K562 (cell line): ENCODE measurements around the gene ALS2CL. TPM values are rescaled to one million over a fixed set of nuclear protein-coding genes. Genes with fewer than 3 reads are reported as not detected.

Source experiments
- polyA plus RNA-seq, 8 experiments: library from polyadenylated mRNA; depleted of rRNA in 4 of 8; stranded (reverse) in 5 of 8; unstranded in 3 of 8; fragments of >200 nt; fragmentation: Nextera tagmentation in 2 of 8; fragmentation: Illumina TruSeq in 1 of 8; extraction: Ambion mirVana in 2 of 8; extraction: Trizol in 1 of 8; gene quantifications; 2 replicates each; pipeline versions ENCODE4 v1.2.1 to v1.2.3, GENCODE V29; 2011 to 2014; ENCODE audit warnings: inconsistent platforms in 1 of 8, missing spikeins in 1 of 8
- small RNA-seq: library from RNA; depleted of rRNA; stranded (forward); fragments of <200 nt; gene quantifications from one replicate; pipeline ENCODE3, GENCODE V24; 2014
- total RNA-seq, 7 experiments: library from RNA; depleted of rRNA in 6 of 7; stranded (reverse); fragments of >200 nt in 6 of 7; fragmentation: Illumina TruSeq in 2 of 7; extraction: Trizol in 2 of 7; gene quantifications; 2 replicates each; pipeline versions ENCODE4 v1.2.1 to v1.2.3, GENCODE V29; 2011 to 2021; ENCODE audit warnings: low replicate concordance in 1 of 7

The ALS2CL gene
- total and polyA plus RNA-seq, 9 of the 15 experiments (the other 6 are each of a cell fraction or from before 2014, with no cell fraction given): 0.03 to 0.13 (median 0.05) TPM; not detected in 3

Small RNA genes within 50 kb of the gene (small RNA-seq; reads per million reads assigned to genes)
- not detected for gene RF00591

Other genes starting within 250 kb of the ALS2CL start
Only the 7 nearest of the 8 such genes appear.
- not detected in 2 replicates for gene RTP3, start 195.7 kb downstream of the ALS2CL start, total RNA-seq (2014; rRNA removed)
- not detected in 2 replicates for gene RTP3, start 195.7 kb downstream of the ALS2CL start, total RNA-seq (2014; rRNA removed; fragmentation: Illumina TruSeq; extraction: Trizol)
- not detected in 2 replicates for gene RTP3, start 195.7 kb downstream of the ALS2CL start, total RNA-seq (2015; rRNA removed; fragmentation: Illumina TruSeq; extraction: Trizol)
- gene RTP3, start 195.7 kb downstream of the ALS2CL start, total RNA-seq (2021): not detected in 2 replicates
- gene RTP3, start 195.7 kb downstream of the ALS2CL start, polyA plus RNA-seq (2011; rRNA removed): not detected in 2 replicates
- gene RTP3, start 195.7 kb downstream of the ALS2CL start, polyA plus RNA-seq (2014; fragmentation: Illumina TruSeq; extraction: Trizol): not detected in 2 replicates
- gene RTP3, start 195.7 kb downstream of the ALS2CL start, polyA plus RNA-seq (2014; fragmentation: Nextera tagmentation; extraction: Ambion mirVana): not detected
- gene RTP3, start 195.7 kb downstream of the ALS2CL start, polyA plus RNA-seq (2014; rRNA removed): not detected in 2 replicates
- not detected in 2 replicates for gene LRRC2, start 127.4 kb downstream of the ALS2CL start, total RNA-seq (2014; rRNA removed)
- gene LRRC2, start 127.4 kb downstream of the ALS2CL start, total RNA-seq (2014; rRNA removed; fragmentation: Illumina TruSeq; extraction: Trizol): not detected in 2 replicates
- 0.04 TPM in 1 of 2 replicates, not detected in the other for gene LRRC2, start 127.4 kb downstream of the ALS2CL start, total RNA-seq (2015; rRNA removed; fragmentation: Illumina TruSeq; extraction: Trizol)
- gene LRRC2, start 127.4 kb downstream of the ALS2CL start, total RNA-seq (2021): not detected in 2 replicates
- 0.04 and 0.07 TPM in 2 replicates for gene LRRC2, start 127.4 kb downstream of the ALS2CL start, polyA plus RNA-seq (2011; rRNA removed)
- 0.01 TPM in 1 of 2 replicates, not detected in the other for gene LRRC2, start 127.4 kb downstream of the ALS2CL start, polyA plus RNA-seq (2014; fragmentation: Illumina TruSeq; extraction: Trizol)
- under 1 TPM in 1 of 2 experiments, not detected in 1; 0.04 TPM for gene LRRC2, start 127.4 kb downstream of the ALS2CL start, polyA plus RNA-seq (2014; fragmentation: Nextera tagmentation; extraction: Ambion mirVana)
- gene LRRC2, start 127.4 kb downstream of the ALS2CL start, polyA plus RNA-seq (2014; rRNA removed): 0.01 TPM in 1 of 2 replicates, not detected in the other
- gene FAM240A, start 81.2 kb downstream of the ALS2CL start, total RNA-seq (2014; rRNA removed): not detected in 2 replicates
- gene FAM240A, start 81.2 kb downstream of the ALS2CL start, total RNA-seq (2014; rRNA removed; fragmentation: Illumina TruSeq; extraction: Trizol): not detected in 2 replicates
- not detected in 2 replicates for gene FAM240A, start 81.2 kb downstream of the ALS2CL start, total RNA-seq (2015; rRNA removed; fragmentation: Illumina TruSeq; extraction: Trizol)
- not detected in 2 replicates for gene FAM240A, start 81.2 kb downstream of the ALS2CL start, total RNA-seq (2021)
- not detected in 2 replicates for gene FAM240A, start 81.2 kb downstream of the ALS2CL start, polyA plus RNA-seq (2011; rRNA removed)
- gene FAM240A, start 81.2 kb downstream of the ALS2CL start, polyA plus RNA-seq (2014; fragmentation: Illumina TruSeq; extraction: Trizol): not detected in 2 replicates
- not detected for gene FAM240A, start 81.2 kb downstream of the ALS2CL start, polyA plus RNA-seq (2014; fragmentation: Nextera tagmentation; extraction: Ambion mirVana)
- gene FAM240A, start 81.2 kb downstream of the ALS2CL start, polyA plus RNA-seq (2014; rRNA removed): not detected in 2 replicates
- gene TMIE, start 7.7 kb upstream of the ALS2CL start, total RNA-seq (2014; rRNA removed): not detected in 2 replicates
- not detected in 2 replicates for gene TMIE, start 7.7 kb upstream of the ALS2CL start, total RNA-seq (2014; rRNA removed; fragmentation: Illumina TruSeq; extraction: Trizol)
- not detected in 2 replicates for gene TMIE, start 7.7 kb upstream of the ALS2CL start, total RNA-seq (2015; rRNA removed; fragmentation: Illumina TruSeq; extraction: Trizol)
- not detected in 2 replicates for gene TMIE, start 7.7 kb upstream of the ALS2CL start, total RNA-seq (2021)
- gene TMIE, start 7.7 kb upstream of the ALS2CL start, polyA plus RNA-seq (2011; rRNA removed): not detected in 2 replicates
- gene TMIE, start 7.7 kb upstream of the ALS2CL start, polyA plus RNA-seq (2014; fragmentation: Illumina TruSeq; extraction: Trizol): not detected in 2 replicates
- gene TMIE, start 7.7 kb upstream of the ALS2CL start, polyA plus RNA-seq (2014; fragmentation: Nextera tagmentation; extraction: Ambion mirVana): not detected
- not detected in 2 replicates for gene TMIE, start 7.7 kb upstream of the ALS2CL start, polyA plus RNA-seq (2014; rRNA removed)
- not detected in 2 replicates for gene PRSS50, start 24.2 kb upstream of the ALS2CL start, total RNA-seq (2014; rRNA removed)
- not detected in 2 replicates for gene PRSS50, start 24.2 kb upstream of the ALS2CL start, total RNA-seq (2014; rRNA removed; fragmentation: Illumina TruSeq; extraction: Trizol)
- not detected in 2 replicates for gene PRSS50, start 24.2 kb upstream of the ALS2CL start, total RNA-seq (2015; rRNA removed; fragmentation: Illumina TruSeq; extraction: Trizol)
- gene PRSS50, start 24.2 kb upstream of the ALS2CL start, total RNA-seq (2021): not detected in 2 replicates
- gene PRSS50, start 24.2 kb upstream of the ALS2CL start, polyA plus RNA-seq (2011; rRNA removed): not detected in 2 replicates
- gene PRSS50, start 24.2 kb upstream of the ALS2CL start, polyA plus RNA-seq (2014; fragmentation: Illumina TruSeq; extraction: Trizol): not detected in 2 replicates
- under 1 TPM in 1 of 2 experiments, not detected in 1; 0.01 TPM for gene PRSS50, start 24.2 kb upstream of the ALS2CL start, polyA plus RNA-seq (2014; fragmentation: Nextera tagmentation; extraction: Ambion mirVana)
- gene PRSS50, start 24.2 kb upstream of the ALS2CL start, polyA plus RNA-seq (2014; rRNA removed): not detected in 2 replicates
- gene MYL3, start 169.8 kb upstream of the ALS2CL start, total RNA-seq (2014; rRNA removed): 0.14 TPM in 1 of 2 replicates, not detected in the other
- not detected in 2 replicates for gene MYL3, start 169.8 kb upstream of the ALS2CL start, total RNA-seq (2014; rRNA removed; fragmentation: Illumina TruSeq; extraction: Trizol)
- not detected in 2 replicates for gene MYL3, start 169.8 kb upstream of the ALS2CL start, total RNA-seq (2015; rRNA removed; fragmentation: Illumina TruSeq; extraction: Trizol)
- gene MYL3, start 169.8 kb upstream of the ALS2CL start, total RNA-seq (2021): not detected in 2 replicates
- gene MYL3, start 169.8 kb upstream of the ALS2CL start, polyA plus RNA-seq (2011; rRNA removed): not detected in 2 replicates
- gene MYL3, start 169.8 kb upstream of the ALS2CL start, polyA plus RNA-seq (2014; fragmentation: Illumina TruSeq; extraction: Trizol): not detected in 2 replicates
- gene MYL3, start 169.8 kb upstream of the ALS2CL start, polyA plus RNA-seq (2014; fragmentation: Nextera tagmentation; extraction: Ambion mirVana): under 1 TPM in 1 of 2 experiments, not detected in 1; 0.45 TPM
- gene MYL3, start 169.8 kb upstream of the ALS2CL start, polyA plus RNA-seq (2014; rRNA removed): not detected in 2 replicates
- gene PTH1R, start 184.0 kb upstream of the ALS2CL start, total RNA-seq (2014; rRNA removed): not detected in 2 replicates
- not detected in 2 replicates for gene PTH1R, start 184.0 kb upstream of the ALS2CL start, total RNA-seq (2014; rRNA removed; fragmentation: Illumina TruSeq; extraction: Trizol)
- gene PTH1R, start 184.0 kb upstream of the ALS2CL start, total RNA-seq (2015; rRNA removed; fragmentation: Illumina TruSeq; extraction: Trizol): not detected in 2 replicates
- not detected in 2 replicates for gene PTH1R, start 184.0 kb upstream of the ALS2CL start, total RNA-seq (2021)
- not detected in 2 replicates for gene PTH1R, start 184.0 kb upstream of the ALS2CL start, polyA plus RNA-seq (2011; rRNA removed)
- gene PTH1R, start 184.0 kb upstream of the ALS2CL start, polyA plus RNA-seq (2014; fragmentation: Illumina TruSeq; extraction: Trizol): not detected in 2 replicates
- gene PTH1R, start 184.0 kb upstream of the ALS2CL start, polyA plus RNA-seq (2014; fragmentation: Nextera tagmentation; extraction: Ambion mirVana): not detected
- not detected in 2 replicates for gene PTH1R, start 184.0 kb upstream of the ALS2CL start, polyA plus RNA-seq (2014; rRNA removed)